A172 (cell line): ENCODE measurements around the gene CCDC28B. TPM values are rescaled to one million over a fixed set of nuclear protein-coding genes. Genes with fewer than 3 reads are reported as not detected.

Experiments used
- total RNA-seq: library from RNA; depleted of rRNA; stranded (reverse); fragments of >200 nt; shearing (Covaris generic); gene quantifications from 2 replicates; pipeline ENCODE4 v1.2.3, GENCODE V29; 2014; rRNA removed

The CCDC28B gene
- total RNA-seq, 1 experiment from 2014 or later = 5.7 TPM

Other genes starting within 250 kb of the CCDC28B start
- 58.0 and 70.0 TPM in 2 replicates for gene KHDRBS1, start 186.7 kb upstream of the CCDC28B start, total RNA-seq
- gene TMEM39B, start 127.7 kb upstream of the CCDC28B start, total RNA-seq = 1.5 and 3.0 TPM in 2 replicates
- 35.5 and 37.8 TPM in 2 replicates for gene KPNA6, start 92.5 kb upstream of the CCDC28B start, total RNA-seq
- gene TXLNA, start 20.9 kb upstream of the CCDC28B start, total RNA-seq = 22.1 and 24.6 TPM in 2 replicates
- gene IQCC, start 5.1 kb downstream of the CCDC28B start, total RNA-seq = 0.45 TPM in 1 of 2 replicates, not detected in the other
- gene DCDC2B, start 8.5 kb downstream of the CCDC28B start, total RNA-seq = not detected in 2 replicates
- gene TMEM234, start 21.8 kb downstream of the CCDC28B start, total RNA-seq = 3.6 and 5.5 TPM in 2 replicates
- gene EIF3I, start 21.8 kb downstream of the CCDC28B start, total RNA-seq = 283 and 299 TPM in 2 replicates
- 5.8 and 8.5 TPM in 2 replicates for gene FAM167B, start 46.6 kb downstream of the CCDC28B start, total RNA-seq
- gene LCK, start 50.7 kb downstream of the CCDC28B start, total RNA-seq = not detected in 2 replicates
- 61.0 and 61.8 TPM in 2 replicates for gene HDAC1, start 91.5 kb downstream of the CCDC28B start, total RNA-seq
- 91.0 and 91.1 TPM in 2 replicates for gene MARCKSL1, start 135.6 kb downstream of the CCDC28B start, total RNA-seq
- gene FAM229A, start 161.9 kb downstream of the CCDC28B start, total RNA-seq = 0.34 and 0.45 TPM in 2 replicates
- gene TSSK3, start 161.9 kb downstream of the CCDC28B start, total RNA-seq = 0.24 TPM in 1 of 2 replicates, not detected in the other
- 40.6 and 53.1 TPM in 2 replicates for gene BSDC1, start 193.8 kb downstream of the CCDC28B start, total RNA-seq